Vagina (tissue), 2 donors: ENCODE data around the gene SLC1A2. TPM values are rescaled to one million over a fixed set of nuclear protein-coding genes. Genes with fewer than 3 reads are reported as not detected.

Experiments
- DNase-seq, 2 donors: peaks; one replicate each; pipeline ENCODE4 v3.0.0-alpha.2; 2017; ENCODE audit errors: extremely low spot score in 2 of 2
- H3K27ac ChIP-seq: fragments of 200-600 bp; sonication (generic); one replicate; pipeline ENCODE4 v1.5.1; 2019
- H3K27me3 ChIP-seq: fragments of 200-600 bp; sonication (generic); one replicate; pipeline ENCODE4 v1.5.1; 2019
- H3K36me3 ChIP-seq, 2 donors: fragments of 200-600 bp; sonication (generic); one replicate each; pipeline ENCODE4 v1.5.1; 2017 to 2019
- H3K4me1 ChIP-seq: fragments of 200-600 bp; sonication (generic); one replicate; pipeline ENCODE4 v1.5.1; 2019
- H3K4me3 ChIP-seq, 2 donors: fragments of 200-600 bp; sonication (generic); 1 replicate in 1 of 2; 2 replicates in 1 of 2; pipeline ENCODE4 v1.5.1; 2016 to 2019
- H3K9me3 ChIP-seq: fragments of 200-600 bp; sonication (generic); one replicate; pipeline ENCODE4 v1.5.1; 2019
- POLR2A ChIP-seq, 2 donors: fragments of 450-650 bp; IDR thresholded peaks; one replicate each; pipeline ENCODE4 v1.6.1; 2017; ENCODE audit warnings: antibody characterized with exemption in 2 of 2, mild to moderate bottlenecking in 2 of 2, moderate library complexity in 2 of 2
- POLR2AphosphoS5 ChIP-seq, 2 donors: sonication (generic); formaldehyde crosslinking; IDR thresholded peaks; one replicate each; pipeline ENCODE4 v1.9.0; 2017; ENCODE audit warnings: antibody characterized with exemption in 2 of 2, mild to moderate bottlenecking in 2 of 2, low read depth in 1 of 2; ENCODE audit not compliant: insufficient read depth in 1 of 2
- intact Hi-C: fragments of 100-400 bp; cut with DNase I; formaldehyde crosslinking; loops from one replicate; pipeline ENCODE4 v1.15.1; 2023
- total RNA-seq: library from RNA; depleted of rRNA; stranded (reverse); fragments of >200 nt; gene quantifications from one replicate; pipeline ENCODE4 v1.2.3, GENCODE V29; 2016
- TF ChIP-seq, protein P1 (sequence below), 3 experiments: fragments of 450-650 bp in 2 of 3; fragments of 200-600 bp in 1 of 3; sonication (generic) in 1 of 3; IDR thresholded peaks; one replicate each; pipeline ENCODE4 v1.5.1; 2017 to 2019; ENCODE audit warnings: antibody characterized with exemption in 3 of 3, mild to moderate bottlenecking in 2 of 3, moderate library complexity in 2 of 3

The SLC1A2 gene
- total RNA-seq, 1 donor from 2014 or later: 4.7 TPM

DNA sequence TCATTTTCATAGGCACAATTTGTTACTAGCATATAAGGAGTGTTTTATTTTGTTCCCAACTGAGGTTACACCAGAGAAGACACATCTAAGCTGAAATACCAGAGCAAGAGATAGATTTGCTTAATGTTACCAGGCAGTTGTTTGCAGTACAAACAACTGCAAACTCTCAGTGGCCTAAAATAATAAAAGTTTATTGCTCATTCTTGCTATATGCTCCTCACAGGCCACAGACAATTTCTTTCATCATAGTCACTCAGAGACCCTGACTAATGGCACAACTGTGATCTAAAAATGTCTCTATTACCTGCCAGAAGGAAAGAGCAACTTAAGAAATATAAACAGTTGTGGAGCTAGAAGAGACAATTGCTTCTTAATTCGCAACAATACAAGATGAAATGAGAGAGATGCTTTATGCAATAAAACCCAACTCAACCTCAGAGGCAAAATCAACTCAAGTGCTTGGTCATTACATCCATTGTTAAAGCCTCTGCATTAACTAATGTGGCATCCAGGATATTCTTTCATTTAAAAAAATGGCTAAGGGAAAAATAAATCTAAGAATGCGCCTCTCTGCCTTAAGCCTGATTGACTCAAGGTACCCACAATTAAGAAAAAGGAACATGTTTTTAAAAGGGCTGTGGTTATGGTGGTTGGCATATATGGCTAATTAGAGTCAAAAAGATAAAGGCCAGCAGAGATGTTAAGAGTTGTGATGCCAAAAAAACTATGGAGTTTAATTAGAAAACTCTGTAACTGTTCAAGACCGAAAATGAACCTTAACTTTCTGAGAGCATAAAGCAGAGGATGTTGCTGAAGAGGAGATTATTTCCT is 176.7 kb downstream of the SLC1A2 start:
- Histone ChIP-seq H3K4me3 (no peak overlapping the region), H3K36me3 (no peaks in the 10 kb centered on the region), H3K4me1 (no peaks in the 10 kb centered on the region), H3K27me3 (no peaks in the 10 kb centered on the region), H3K9me3 (no peaks in the 10 kb centered on the region), H3K27ac (no peak overlapping the region)
- TF ChIP-seq, protein P1, sequence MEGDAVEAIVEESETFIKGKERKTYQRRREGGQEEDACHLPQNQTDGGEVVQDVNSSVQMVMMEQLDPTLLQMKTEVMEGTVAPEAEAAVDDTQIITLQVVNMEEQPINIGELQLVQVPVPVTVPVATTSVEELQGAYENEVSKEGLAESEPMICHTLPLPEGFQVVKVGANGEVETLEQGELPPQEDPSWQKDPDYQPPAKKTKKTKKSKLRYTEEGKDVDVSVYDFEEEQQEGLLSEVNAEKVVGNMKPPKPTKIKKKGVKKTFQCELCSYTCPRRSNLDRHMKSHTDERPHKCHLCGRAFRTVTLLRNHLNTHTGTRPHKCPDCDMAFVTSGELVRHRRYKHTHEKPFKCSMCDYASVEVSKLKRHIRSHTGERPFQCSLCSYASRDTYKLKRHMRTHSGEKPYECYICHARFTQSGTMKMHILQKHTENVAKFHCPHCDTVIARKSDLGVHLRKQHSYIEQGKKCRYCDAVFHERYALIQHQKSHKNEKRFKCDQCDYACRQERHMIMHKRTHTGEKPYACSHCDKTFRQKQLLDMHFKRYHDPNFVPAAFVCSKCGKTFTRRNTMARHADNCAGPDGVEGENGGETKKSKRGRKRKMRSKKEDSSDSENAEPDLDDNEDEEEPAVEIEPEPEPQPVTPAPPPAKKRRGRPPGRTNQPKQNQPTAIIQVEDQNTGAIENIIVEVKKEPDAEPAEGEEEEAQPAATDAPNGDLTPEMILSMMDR (IDR thresholded peaks at IDR 0.05): no peak
- TF ChIP-seq POLR2A (IDR thresholded peaks at IDR 0.05) (no peak), POLR2AphosphoS5 (IDR thresholded peaks at IDR 0.05; ENCODE audit: insufficient read depth in 1 of 2, low read depth in 1 of 2) (no peak)
- DNase-seq: no peak
- intact Hi-C loops: no loop called here

DNA sequence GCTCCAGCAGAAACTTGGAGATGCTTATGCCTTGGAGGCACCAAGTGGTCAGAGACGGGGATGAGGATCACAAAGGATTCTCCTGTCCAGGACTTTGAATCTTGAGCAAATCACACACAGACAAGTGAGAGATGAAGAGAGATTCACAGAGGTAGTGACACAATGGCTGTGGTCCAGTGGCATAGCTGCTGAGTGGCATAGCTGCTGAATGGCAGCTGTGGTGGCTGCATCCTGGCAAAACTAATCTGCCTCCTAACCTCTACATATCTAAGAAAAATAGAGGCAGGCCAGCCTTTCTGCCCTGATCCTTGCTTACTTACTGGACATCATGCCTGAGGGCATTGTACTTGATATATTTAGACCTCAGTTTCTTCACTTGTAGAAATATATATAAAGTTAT is 177.8 kb downstream of the SLC1A2 start:
- no peak for TF ChIP-seq POLR2AphosphoS5 (IDR thresholded peaks at IDR 0.05; ENCODE audit: insufficient read depth in 1 of 2, low read depth in 1 of 2)
- TF ChIP-seq, protein P1 (IDR thresholded peaks at IDR 0.05): no peak
- TF ChIP-seq POLR2A (IDR thresholded peaks at IDR 0.05): no peak
- no peaks in the 10 kb centered on the region for H3K27me3 ChIP-seq
- intact Hi-C loops: no loop called here
- H3K9me3 ChIP-seq: no peaks in the 10 kb centered on the region
- DNase-seq: no peak
- H3K4me1 ChIP-seq: peaks cover 9% of the 10 kb centered on the region
- H3K4me3 ChIP-seq: no peak overlapping the region
- H3K36me3 ChIP-seq: no peaks in the 10 kb centered on the region
- H3K27ac ChIP-seq: no peak overlapping the region

DNA sequence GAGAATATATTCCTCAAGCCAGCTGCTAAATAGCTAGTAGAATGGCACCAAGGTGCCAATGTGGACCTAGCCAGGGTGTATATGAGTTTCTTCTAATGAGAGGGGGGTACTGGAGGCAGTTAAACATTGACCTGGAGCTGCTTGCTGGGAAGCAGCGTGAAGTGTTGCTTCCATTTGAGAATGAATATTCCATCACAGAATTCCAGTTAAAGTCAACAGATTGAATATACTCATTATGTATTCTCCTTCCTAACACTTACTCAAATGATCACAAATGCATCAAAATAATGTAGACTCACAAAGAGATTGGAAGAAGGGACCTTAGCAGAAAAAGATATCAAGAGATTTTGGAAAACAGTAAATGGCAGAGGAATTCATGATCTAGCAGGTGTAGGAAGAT is 178.3 kb downstream of the SLC1A2 start:
- H3K36me3 ChIP-seq: no peaks in the 10 kb centered on the region
- intact Hi-C loops: no loop called here
- DNase-seq: no peak
- H3K9me3 ChIP-seq: no peaks in the 10 kb centered on the region
- peaks cover 13% of the 10 kb centered on the region for H3K4me1 ChIP-seq
- no peak overlapping the region for H3K27ac ChIP-seq
- TF ChIP-seq, protein P1 (IDR thresholded peaks at IDR 0.05): no peak
- TF ChIP-seq POLR2A (IDR thresholded peaks at IDR 0.05) (no peak), POLR2AphosphoS5 (IDR thresholded peaks at IDR 0.05; ENCODE audit: insufficient read depth in 1 of 2, low read depth in 1 of 2) (no peak)
- no peak overlapping the region for H3K4me3 ChIP-seq
- H3K27me3 ChIP-seq: no peaks in the 10 kb centered on the region

DNA sequence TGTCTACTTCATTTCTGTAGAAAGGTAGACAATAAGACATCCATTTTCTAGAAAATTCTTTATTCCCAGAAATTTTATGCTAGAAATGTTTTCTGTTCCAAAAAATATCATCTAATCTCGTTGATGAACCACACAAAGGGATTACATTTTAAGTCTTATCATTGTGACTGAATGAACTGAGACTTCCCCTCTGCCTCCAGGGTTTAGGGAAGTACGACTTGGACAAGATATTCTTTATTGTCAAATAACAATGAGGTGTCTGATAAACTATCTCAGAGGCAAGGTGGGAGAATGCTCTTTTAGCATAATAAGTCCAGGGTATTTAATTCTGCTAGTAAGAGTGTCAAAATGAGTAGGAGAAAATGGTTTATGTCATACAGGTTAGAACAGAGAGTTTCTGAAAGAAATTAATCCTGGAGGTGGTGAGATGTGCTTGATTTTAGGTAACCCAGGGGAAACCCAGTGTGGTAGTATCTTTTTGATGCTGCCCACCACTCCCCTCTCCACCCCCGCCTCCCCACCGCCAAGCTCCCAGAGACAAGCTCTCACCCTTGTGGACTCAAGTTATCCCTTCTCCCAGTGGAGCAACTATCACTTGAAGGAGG is 179.8 kb downstream of the SLC1A2 start:
- no peaks in the 10 kb centered on the region for H3K36me3 ChIP-seq
- no peak for DNase-seq
- H3K27me3 ChIP-seq: no peaks in the 10 kb centered on the region
- intact Hi-C loops: no loop called here
- no peaks in the 10 kb centered on the region for H3K9me3 ChIP-seq
- no peak overlapping the region for H3K27ac ChIP-seq
- TF ChIP-seq POLR2A (IDR thresholded peaks at IDR 0.05): no peak
- TF ChIP-seq, protein P1 (IDR thresholded peaks at IDR 0.05): no peak
- TF ChIP-seq POLR2AphosphoS5 (IDR thresholded peaks at IDR 0.05; ENCODE audit: insufficient read depth in 1 of 2, low read depth in 1 of 2): no peak
- peaks cover 13% of the 10 kb centered on the region for H3K4me1 ChIP-seq
- no peak overlapping the region for H3K4me3 ChIP-seq

DNA sequence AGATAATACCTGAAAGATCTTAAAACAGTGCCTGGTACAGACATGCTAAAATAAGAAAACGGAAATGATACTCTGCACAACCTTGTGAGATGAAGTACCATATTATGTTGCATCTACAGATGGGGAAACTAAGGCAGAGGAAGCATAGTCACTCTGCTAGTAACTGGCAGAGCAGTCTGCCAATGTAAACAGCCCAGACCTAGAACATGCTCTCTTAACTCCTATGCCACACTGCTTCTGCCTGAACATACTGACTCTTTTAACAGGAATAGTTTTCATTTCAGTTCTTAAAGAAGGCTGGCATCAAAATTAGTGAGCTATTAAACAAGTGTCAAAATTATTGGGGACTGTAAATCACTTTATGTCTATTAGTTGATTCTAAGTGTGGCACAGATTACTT is 180.5 kb downstream of the SLC1A2 start:
- Histone ChIP-seq H3K27ac (no peak overlapping the region), H3K36me3 (no peaks in the 10 kb centered on the region), H3K4me1 (peaks cover 13% of the 10 kb centered on the region), H3K4me3 (no peak overlapping the region), H3K27me3 (no peaks in the 10 kb centered on the region), H3K9me3 (no peaks in the 10 kb centered on the region)
- TF ChIP-seq POLR2AphosphoS5 (IDR thresholded peaks at IDR 0.05; ENCODE audit: insufficient read depth in 1 of 2, low read depth in 1 of 2): no peak
- TF ChIP-seq, protein P1 (IDR thresholded peaks at IDR 0.05): no peak
- no peak for TF ChIP-seq POLR2A (IDR thresholded peaks at IDR 0.05)
- intact Hi-C loops: no loop called here
- DNase-seq: no peak
